ENCODE results near the gene FAM217B. TPM values are rescaled to one million over a fixed set of nuclear protein-coding genes. Genes with fewer than 3 reads are reported as not detected.
A peak's percentile ranks its signal among the peaks of the same experiment; 100 is the strongest.

The FAM217B gene
- total RNA-seq, 6 donors from 2014 or later = 7.1 to 21.3 (median 13.0) TPM

DNA sequence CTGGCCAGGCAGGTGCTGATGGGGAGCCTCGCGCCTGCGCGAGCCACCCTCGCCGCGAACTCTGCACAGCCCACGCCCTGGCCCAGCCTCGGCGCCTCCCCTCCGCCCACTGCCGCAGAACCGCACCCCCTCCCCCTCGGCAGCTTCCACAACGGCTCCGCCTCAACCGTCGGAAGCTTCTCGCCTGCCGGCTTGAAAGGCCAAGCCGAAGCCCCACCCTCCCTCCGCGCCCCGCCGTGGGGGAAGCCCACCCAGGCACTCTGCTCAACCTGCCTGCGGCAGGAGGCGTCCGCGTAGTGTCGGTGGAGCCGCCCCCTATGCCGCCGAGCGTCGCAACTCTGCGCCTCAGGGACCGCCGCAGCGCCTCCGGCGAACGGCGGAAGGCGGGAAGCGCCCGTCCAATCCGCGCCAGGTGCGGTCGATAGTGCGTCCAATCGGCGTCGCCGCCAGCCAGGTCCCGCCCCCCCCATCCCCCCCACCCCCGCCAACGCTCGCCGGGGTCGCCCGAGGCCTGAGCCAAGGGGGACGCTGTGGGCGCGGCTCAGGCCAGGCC is 6.8 kb upstream of the FAM217B start, which contains the start of gene SYCP2:
SYCP2 (minus strand) TSS at position 342 of the 553 bp plus-strand sequence. CDS start 11,224 bp downstream, outside the sequence.
- peak within 1 kb of the TSS; percentile 66 to 89 (median 74) for H3K27ac ChIP-seq
- peak within 1 kb of the TSS; percentile 71 to 85 (median 74) for H3K4me3 ChIP-seq
- H3K36me3 ChIP-seq = peaks cover 0 to 6% (median 0%) of the 10 kb centered on the region in 4 donors
- TF ChIP-seq POLR2A (IDR thresholded peaks at IDR 0.05) (no peak), EP300 (IDR thresholded peaks at IDR 0.05) (no peak), POLR2AphosphoS5 (IDR thresholded peaks at IDR 0.05) (no peak)
- TF ChIP-seq, protein P1, sequence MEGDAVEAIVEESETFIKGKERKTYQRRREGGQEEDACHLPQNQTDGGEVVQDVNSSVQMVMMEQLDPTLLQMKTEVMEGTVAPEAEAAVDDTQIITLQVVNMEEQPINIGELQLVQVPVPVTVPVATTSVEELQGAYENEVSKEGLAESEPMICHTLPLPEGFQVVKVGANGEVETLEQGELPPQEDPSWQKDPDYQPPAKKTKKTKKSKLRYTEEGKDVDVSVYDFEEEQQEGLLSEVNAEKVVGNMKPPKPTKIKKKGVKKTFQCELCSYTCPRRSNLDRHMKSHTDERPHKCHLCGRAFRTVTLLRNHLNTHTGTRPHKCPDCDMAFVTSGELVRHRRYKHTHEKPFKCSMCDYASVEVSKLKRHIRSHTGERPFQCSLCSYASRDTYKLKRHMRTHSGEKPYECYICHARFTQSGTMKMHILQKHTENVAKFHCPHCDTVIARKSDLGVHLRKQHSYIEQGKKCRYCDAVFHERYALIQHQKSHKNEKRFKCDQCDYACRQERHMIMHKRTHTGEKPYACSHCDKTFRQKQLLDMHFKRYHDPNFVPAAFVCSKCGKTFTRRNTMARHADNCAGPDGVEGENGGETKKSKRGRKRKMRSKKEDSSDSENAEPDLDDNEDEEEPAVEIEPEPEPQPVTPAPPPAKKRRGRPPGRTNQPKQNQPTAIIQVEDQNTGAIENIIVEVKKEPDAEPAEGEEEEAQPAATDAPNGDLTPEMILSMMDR (IDR thresholded peaks at IDR 0.05) = no peak
- no peaks in the 10 kb centered on the region for H3K9me3 ChIP-seq
- ATAC-seq (ENCODE audit: low FRiP score in 2 of 2) = peak; percentile 50 to 83
- WGBS, 2 donors = 42 to 67% methylated on average over 22 to 42 of the region's 65 CpGs
- no peaks in the 10 kb centered on the region for H3K27me3 ChIP-seq
- peaks cover 20 to 33% (median 29%) of the 10 kb centered on the region in 4 donors for H3K4me1 ChIP-seq
- peak; percentile 40 to 91 for DNase-seq

DNA sequence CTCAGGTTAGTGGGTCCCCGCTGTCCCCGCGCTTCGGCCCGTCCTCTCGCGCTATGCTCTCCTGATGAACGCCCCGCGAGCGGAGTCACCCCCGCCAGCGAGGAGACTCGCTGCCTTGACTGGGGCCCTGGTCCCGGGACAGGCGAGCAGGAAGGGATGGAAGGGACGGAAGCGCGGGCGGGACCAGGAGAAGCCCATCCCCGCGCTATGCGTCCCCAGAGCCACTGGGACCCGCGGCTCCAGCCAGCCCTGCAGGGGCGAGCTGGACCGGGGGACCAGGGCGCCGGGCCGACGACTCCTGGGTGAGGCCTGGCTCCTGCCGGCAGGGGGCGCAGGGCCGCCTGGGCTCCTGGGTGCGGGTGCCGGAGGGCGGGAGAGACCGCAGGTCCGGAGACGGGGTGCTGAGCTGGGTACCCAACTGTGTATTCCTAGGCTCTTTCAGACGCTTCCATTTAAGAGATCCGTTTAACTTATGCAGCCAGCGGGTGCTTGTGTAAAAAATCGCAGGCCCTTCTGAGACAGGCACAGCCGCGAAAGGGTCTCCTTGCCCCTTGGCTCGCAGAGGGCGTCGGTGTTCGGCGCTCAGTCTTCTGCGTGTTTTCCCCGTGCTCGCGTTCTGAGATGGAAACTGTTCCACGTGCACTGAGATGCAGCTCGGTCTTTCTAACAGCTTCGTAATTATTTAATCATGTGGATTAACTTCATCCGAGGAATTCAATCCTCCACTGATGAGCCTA is 6.2 kb upstream of the FAM217B start:
- Histone ChIP-seq H3K27me3 (no peaks in the 10 kb centered on the region), H3K4me1 (peaks cover 27 to 40% (median 35%) of the 10 kb centered on the region in 4 donors), H3K4me3 (peak overlapping the region; percentile 71 to 85 (median 74)), H3K36me3 (peaks cover 0 to 6% (median 0%) of the 10 kb centered on the region in 4 donors), H3K9me3 (no peaks in the 10 kb centered on the region), H3K27ac (peak overlapping the region; percentile 66 to 89 (median 74))
- no peak for TF ChIP-seq EP300 (IDR thresholded peaks at IDR 0.05)
- TF ChIP-seq, protein P1 (IDR thresholded peaks at IDR 0.05) = peak; percentile 94 to 97 (median 96)
- peak; percentile 94 to 97 for ATAC-seq (ENCODE audit: low FRiP score in 2 of 2)
- 7 to 21% methylated on average over 15 to 41 of the region's 59 CpGs for WGBS, 2 donors
- peak; percentile 89 to 97 for DNase-seq

DNA sequence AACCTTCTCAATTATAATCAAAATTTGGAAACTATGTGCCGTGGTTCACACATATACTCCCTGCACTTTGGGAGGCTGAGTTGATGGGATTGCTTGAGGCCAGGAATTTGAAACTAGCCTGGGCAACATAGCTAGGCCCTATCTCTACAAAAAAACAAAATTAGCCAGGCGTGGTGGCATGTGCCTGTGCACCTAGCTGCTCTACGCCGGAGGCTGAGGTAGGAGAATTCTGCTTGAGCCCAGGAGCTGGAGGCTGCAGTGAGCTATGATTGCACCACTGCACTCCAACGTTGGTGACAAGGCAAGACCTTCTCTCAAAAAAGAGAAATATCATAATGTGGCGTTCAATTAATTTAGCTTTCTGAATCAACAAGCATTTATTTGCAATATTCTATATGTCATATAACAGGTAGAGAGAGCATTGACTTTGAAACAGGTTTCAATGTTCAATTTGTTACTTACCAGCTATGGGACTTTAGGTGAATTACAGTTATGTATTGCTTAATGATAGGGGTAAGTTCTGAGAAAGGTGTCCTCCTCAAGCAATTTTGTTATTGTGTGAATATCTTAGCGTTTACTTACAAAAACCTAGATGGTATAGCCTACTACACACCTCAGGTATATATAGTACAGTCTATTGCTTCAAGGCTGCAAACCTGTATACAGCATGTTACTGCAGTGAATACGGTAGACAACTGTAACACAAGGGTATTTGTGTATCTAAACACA is 4.6 kb upstream of the FAM217B start:
- H3K27me3 ChIP-seq = no peaks in the 10 kb centered on the region
- DNase-seq (no peak), ATAC-seq (ENCODE audit: low FRiP score in 2 of 2) (no peak)
- H3K4me1 ChIP-seq = peaks cover 31 to 47% (median 39%) of the 10 kb centered on the region in 4 donors
- H3K9me3 ChIP-seq = no peaks in the 10 kb centered on the region
- H3K4me3 ChIP-seq = no peak overlapping the region
- no peak overlapping the region for H3K27ac ChIP-seq
- WGBS, 2 donors = 91 to 94% methylated on average over 8 of the region's 8 CpGs
- no peak for TF ChIP-seq EP300 (IDR thresholded peaks at IDR 0.05)
- no peak for TF ChIP-seq POLR2AphosphoS5 (IDR thresholded peaks at IDR 0.05)
- peaks cover 0 to 6% (median 0%) of the 10 kb centered on the region in 4 donors for H3K36me3 ChIP-seq

DNA sequence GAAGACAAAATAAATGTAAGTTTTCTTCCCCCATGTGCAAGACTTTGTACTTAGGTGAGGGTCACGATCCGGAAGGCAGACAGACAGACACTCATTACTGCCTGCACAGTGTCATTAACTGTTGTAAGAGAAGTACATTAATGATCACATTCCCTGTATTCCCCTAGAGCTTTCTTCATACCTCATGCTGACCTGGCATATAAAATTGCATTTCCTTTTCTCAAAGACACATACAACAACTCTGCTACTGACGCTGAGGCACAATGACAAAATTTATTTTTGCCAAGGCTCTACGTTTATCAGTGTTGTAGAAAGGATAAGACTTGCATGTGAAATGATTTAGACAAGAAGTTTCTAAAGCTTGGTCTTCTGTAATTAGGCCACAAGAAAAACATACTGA is 3.8 kb upstream of the FAM217B start:
- WGBS, 2 donors = 74 to 77% methylated on average over 4 of the region's 4 CpGs
- Histone ChIP-seq H3K4me3 (no peak overlapping the region), H3K27ac (peak overlapping the region in 1 of 4 donors; percentile 12), H3K36me3 (peaks cover 0 to 6% (median 0%) of the 10 kb centered on the region in 4 donors), H3K9me3 (no peaks in the 10 kb centered on the region), H3K4me1 (peaks cover 36 to 53% (median 46%) of the 10 kb centered on the region in 4 donors), H3K27me3 (no peaks in the 10 kb centered on the region)
- TF ChIP-seq, protein P1 (IDR thresholded peaks at IDR 0.05) = no peak
- TF ChIP-seq POLR2A (IDR thresholded peaks at IDR 0.05) = no peak
- TF ChIP-seq POLR2AphosphoS5 (IDR thresholded peaks at IDR 0.05) = no peak
- TF ChIP-seq EP300 (IDR thresholded peaks at IDR 0.05) = no peak
- no peak for ATAC-seq (ENCODE audit: low FRiP score in 2 of 2)
- no peak for DNase-seq

DNA sequence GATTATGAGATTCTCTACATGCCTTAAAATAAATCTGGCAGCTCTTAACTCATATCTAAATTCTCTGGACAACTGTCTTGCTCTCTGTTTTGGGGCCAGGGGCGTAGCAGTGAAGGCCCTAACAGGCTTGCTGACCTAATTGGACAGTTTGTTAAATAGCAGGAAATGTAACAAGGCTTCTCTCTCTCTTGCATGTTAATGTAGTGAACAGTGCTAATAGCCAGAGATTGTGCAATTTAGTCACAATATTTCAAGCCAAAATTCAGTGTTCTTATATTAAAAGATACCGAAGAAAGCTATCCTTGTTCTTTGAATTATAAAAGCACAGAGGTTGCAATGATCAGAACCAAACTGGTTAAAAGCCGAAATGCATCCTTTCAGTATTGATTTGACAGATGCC is 3.0 kb upstream of the FAM217B start:
- Histone ChIP-seq H3K36me3 (peaks cover 0 to 6% (median 0%) of the 10 kb centered on the region in 4 donors), H3K4me3 (no peak overlapping the region), H3K9me3 (no peaks in the 10 kb centered on the region), H3K27ac (peak overlapping the region in 1 of 4 donors; percentile 96), H3K4me1 (peaks cover 40 to 61% (median 52%) of the 10 kb centered on the region in 4 donors), H3K27me3 (no peaks in the 10 kb centered on the region)
- ATAC-seq (ENCODE audit: low FRiP score in 2 of 2) = no peak
- TF ChIP-seq EP300 (IDR thresholded peaks at IDR 0.05) = no peak
- TF ChIP-seq, protein P1 (IDR thresholded peaks at IDR 0.05) = no peak
- no peak for TF ChIP-seq POLR2AphosphoS5 (IDR thresholded peaks at IDR 0.05)
- no peak for TF ChIP-seq POLR2A (IDR thresholded peaks at IDR 0.05)
- no peak for DNase-seq
- WGBS, 2 donors = 59 to 62% methylated on average over 3 of the region's 3 CpGs
